Measurements from ENCODE around the gene NCOR1. TPM values are rescaled to one million over a fixed set of nuclear protein-coding genes. Genes with fewer than 3 reads are reported as not detected.

The NCOR1 gene
- total and polyA plus RNA-seq, 9 of the 15 experiments (the other 6 are each of a cell fraction or from before 2014, with no cell fraction given): 20.2 to 66.5 (median 50.9) TPM

DNA sequence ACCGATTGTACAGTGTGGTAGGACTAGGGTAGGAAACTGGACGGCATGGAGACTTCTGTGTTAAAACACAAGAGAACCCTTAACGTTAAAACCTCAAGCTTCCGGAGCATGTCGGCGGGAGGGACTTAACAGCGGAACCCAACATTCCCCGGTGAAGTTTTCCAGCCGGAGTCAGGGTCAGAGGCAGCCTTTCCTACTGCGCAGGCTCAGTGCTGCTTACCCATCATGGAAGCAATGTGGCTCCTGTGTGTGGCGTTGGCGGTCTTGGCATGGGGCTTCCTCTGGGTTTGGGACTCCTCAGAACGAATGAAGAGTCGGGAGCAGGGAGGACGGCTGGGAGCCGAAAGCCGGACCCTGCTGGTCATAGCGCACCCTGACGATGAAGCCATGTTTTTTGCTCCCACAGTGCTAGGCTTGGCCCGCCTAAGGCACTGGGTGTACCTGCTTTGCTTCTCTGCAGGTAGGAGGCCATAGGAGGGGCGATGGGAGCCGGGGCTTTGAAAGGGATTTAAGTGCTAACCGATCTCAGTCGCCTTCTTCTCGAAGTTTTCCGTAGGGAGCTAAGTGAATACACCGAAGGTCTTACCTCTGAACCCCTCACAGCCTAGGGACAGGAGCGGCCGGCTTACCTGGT lies 1.8 kb upstream of the NCOR1 start, which contains the start of gene PIGL (continued):
- peak; percentile 75 for TF ChIP-seq RBBP5 (IDR thresholded peaks at IDR 0.05; ENCODE audit: borderline replicate concordance, insufficient read depth, low read length, poor library complexity, severe bottlenecking)
- no peak for TF ChIP-seq FUS (optimal IDR thresholded peaks at IDR 0.05; ENCODE audit: low read depth, low read length)
- peak; percentile 75 for TF ChIP-seq RBM39 (optimal IDR thresholded peaks at IDR 0.05; ENCODE audit: low read depth, low read length)
- TF ChIP-seq WHSC1 (IDR thresholded peaks at IDR 0.05; ENCODE audit: low read length): no peak
- TF ChIP-seq, protein P1, sequence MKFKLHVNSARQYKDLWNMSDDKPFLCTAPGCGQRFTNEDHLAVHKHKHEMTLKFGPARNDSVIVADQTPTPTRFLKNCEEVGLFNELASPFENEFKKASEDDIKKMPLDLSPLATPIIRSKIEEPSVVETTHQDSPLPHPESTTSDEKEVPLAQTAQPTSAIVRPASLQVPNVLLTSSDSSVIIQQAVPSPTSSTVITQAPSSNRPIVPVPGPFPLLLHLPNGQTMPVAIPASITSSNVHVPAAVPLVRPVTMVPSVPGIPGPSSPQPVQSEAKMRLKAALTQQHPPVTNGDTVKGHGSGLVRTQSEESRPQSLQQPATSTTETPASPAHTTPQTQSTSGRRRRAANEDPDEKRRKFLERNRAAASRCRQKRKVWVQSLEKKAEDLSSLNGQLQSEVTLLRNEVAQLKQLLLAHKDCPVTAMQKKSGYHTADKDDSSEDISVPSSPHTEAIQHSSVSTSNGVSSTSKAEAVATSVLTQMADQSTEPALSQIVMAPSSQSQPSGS (CRISPR knock-in tag; IDR thresholded peaks at IDR 0.05): no peak
- TF ChIP-seq, protein P2, sequence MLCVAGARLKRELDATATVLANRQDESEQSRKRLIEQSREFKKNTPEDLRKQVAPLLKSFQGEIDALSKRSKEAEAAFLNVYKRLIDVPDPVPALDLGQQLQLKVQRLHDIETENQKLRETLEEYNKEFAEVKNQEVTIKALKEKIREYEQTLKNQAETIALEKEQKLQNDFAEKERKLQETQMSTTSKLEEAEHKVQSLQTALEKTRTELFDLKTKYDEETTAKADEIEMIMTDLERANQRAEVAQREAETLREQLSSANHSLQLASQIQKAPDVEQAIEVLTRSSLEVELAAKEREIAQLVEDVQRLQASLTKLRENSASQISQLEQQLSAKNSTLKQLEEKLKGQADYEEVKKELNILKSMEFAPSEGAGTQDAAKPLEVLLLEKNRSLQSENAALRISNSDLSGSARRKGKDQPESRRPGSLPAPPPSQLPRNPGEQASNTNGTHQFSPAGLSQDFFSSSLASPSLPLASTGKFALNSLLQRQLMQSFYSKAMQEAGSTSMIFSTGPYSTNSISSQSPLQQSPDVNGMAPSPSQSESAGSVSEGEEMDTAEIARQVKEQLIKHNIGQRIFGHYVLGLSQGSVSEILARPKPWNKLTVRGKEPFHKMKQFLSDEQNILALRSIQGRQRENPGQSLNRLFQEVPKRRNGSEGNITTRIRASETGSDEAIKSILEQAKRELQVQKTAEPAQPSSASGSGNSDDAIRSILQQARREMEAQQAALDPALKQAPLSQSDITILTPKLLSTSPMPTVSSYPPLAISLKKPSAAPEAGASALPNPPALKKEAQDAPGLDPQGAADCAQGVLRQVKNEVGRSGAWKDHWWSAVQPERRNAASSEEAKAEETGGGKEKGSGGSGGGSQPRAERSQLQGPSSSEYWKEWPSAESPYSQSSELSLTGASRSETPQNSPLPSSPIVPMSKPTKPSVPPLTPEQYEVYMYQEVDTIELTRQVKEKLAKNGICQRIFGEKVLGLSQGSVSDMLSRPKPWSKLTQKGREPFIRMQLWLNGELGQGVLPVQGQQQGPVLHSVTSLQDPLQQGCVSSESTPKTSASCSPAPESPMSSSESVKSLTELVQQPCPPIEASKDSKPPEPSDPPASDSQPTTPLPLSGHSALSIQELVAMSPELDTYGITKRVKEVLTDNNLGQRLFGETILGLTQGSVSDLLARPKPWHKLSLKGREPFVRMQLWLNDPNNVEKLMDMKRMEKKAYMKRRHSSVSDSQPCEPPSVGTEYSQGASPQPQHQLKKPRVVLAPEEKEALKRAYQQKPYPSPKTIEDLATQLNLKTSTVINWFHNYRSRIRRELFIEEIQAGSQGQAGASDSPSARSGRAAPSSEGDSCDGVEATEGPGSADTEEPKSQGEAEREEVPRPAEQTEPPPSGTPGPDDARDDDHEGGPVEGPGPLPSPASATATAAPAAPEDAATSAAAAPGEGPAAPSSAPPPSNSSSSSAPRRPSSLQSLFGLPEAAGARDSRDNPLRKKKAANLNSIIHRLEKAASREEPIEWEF (CRISPR knock-in tag; IDR thresholded peaks at IDR 0.05): no peak
- TF ChIP-seq DACH1 (IDR thresholded peaks at IDR 0.05; ENCODE audit: partially characterized antibody): no peak
- TF ChIP-seq ARID2 (IDR thresholded peaks at IDR 0.05): no peak
- no peak for TF ChIP-seq GATA2 (CRISPR knock-in tag; IDR thresholded peaks at IDR 0.05)
- TF ChIP-seq MED1 (CRISPR knock-in tag; IDR thresholded peaks at IDR 0.05; ENCODE audit: borderline replicate concordance): no peak
- TF ChIP-seq HDAC3 (IDR thresholded peaks at IDR 0.05; ENCODE audit: borderline replicate concordance, partially characterized antibody): peak; percentile 20
- no peak for TF ChIP-seq ZC3H8 (IDR thresholded peaks at IDR 0.05)
- no peak for TF ChIP-seq XRCC3 (IDR thresholded peaks at IDR 0.05)
- no peak for TF ChIP-seq ZNF699 (CRISPR knock-in tag; IDR thresholded peaks at IDR 0.05; ENCODE audit: insufficient replicate concordance)
- TF ChIP-seq, protein P3, sequence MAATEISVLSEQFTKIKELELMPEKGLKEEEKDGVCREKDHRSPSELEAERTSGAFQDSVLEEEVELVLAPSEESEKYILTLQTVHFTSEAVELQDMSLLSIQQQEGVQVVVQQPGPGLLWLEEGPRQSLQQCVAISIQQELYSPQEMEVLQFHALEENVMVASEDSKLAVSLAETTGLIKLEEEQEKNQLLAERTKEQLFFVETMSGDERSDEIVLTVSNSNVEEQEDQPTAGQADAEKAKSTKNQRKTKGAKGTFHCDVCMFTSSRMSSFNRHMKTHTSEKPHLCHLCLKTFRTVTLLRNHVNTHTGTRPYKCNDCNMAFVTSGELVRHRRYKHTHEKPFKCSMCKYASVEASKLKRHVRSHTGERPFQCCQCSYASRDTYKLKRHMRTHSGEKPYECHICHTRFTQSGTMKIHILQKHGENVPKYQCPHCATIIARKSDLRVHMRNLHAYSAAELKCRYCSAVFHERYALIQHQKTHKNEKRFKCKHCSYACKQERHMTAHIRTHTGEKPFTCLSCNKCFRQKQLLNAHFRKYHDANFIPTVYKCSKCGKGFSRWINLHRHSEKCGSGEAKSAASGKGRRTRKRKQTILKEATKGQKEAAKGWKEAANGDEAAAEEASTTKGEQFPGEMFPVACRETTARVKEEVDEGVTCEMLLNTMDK (IDR thresholded peaks at IDR 0.05; ENCODE audit: borderline replicate concordance, insufficient read depth, low read depth, low read length, poor library complexity, severe bottlenecking): no peak
- TF ChIP-seq, protein P4, sequence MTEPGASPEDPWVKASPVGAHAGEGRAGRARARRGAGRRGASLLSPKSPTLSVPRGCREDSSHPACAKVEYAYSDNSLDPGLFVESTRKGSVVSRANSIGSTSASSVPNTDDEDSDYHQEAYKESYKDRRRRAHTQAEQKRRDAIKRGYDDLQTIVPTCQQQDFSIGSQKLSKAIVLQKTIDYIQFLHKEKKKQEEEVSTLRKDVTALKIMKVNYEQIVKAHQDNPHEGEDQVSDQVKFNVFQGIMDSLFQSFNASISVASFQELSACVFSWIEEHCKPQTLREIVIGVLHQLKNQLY (CRISPR knock-in tag; conservative IDR thresholded peaks at IDR 0.05): no peak
- TF ChIP-seq COPS2 (conservative IDR thresholded peaks at IDR 0.05): no peak
- no peak for TF ChIP-seq ZNF76 (CRISPR knock-in tag; IDR thresholded peaks at IDR 0.05; ENCODE audit: borderline replicate concordance)
- no peak for TF ChIP-seq ZFPM2 (CRISPR knock-in tag; IDR thresholded peaks at IDR 0.05)
- TF ChIP-seq PHF20 (IDR thresholded peaks at IDR 0.05; ENCODE audit: partially characterized antibody): peak; percentile 77
